NCI-H510A treated with DMSO at 0.1 percent for 48 hours (cell line): Measurements from ENCODE around the gene FFAR1.
"Not testable (repeated sequence)": the region's sequence is repeated elsewhere in the genome, so short reads cannot be mapped to it uniquely, and the experiment has no call there.

Source experiments
- DNase-seq: peaks from one replicate; lab custom pipeline; 2025; lab: John Stamatoyannopoulos, UW

FFAR1 gene

GRCh38 chr19:35360880-35361420 lies 13.2 kb downstream of the FFAR1 start:
- no peak for DNase-seq

- no peak for DNase-seq
Observed at GRCh38 chr19:35362261-35363000, 14.7 kb downstream of the FFAR1 start.

GRCh38 chr19:35363001-35363590 lies 15.4 kb downstream of the FFAR1 start:
- no peak for DNase-seq

- DNase-seq, result no peak
Observed at GRCh38 chr19:35363711-35364425, 16.2 kb downstream of the FFAR1 start.

- no peak for DNase-seq
Observed at GRCh38 chr19:35365303-35365702, 17.6 kb downstream of the FFAR1 start.

GRCh38 chr19:35368378-35368777 lies 20.7 kb downstream of the FFAR1 start:
- DNase-seq, result no peak

GRCh38 chr19:35369522-35369921 lies 21.8 kb downstream of the FFAR1 start:
- no peak for DNase-seq

GRCh38 chr19:35370722-35371121 lies 23.0 kb downstream of the FFAR1 start, which contains the start of gene GPR42:
Gene GPR42, plus strand, starts transcription at chr19:35371068. Its CDS starts 292 bp downstream, at chr19:35371360.
- no peak for DNase-seq

- DNase-seq, result no peak
Observed at GRCh38 chr19:35373492-35373891, 25.8 kb downstream of the FFAR1 start.

- not testable (repeated sequence) for DNase-seq
Observed at GRCh38 chr19:35374031-35374430, 26.3 kb downstream of the FFAR1 start.

- DNase-seq, result no peak
Observed at GRCh38 chr19:35375505-35376307, 28.0 kb downstream of the FFAR1 start.

GRCh38 chr19:35377656-35378055 lies 30.0 kb downstream of the FFAR1 start:
- DNase-seq, result no peak

GRCh38 chr19:35378356-35378755 lies 30.7 kb downstream of the FFAR1 start:
- no peak for DNase-seq

GRCh38 chr19:35379545-35379944 lies 31.8 kb downstream of the FFAR1 start:
- not testable (repeated sequence) for DNase-seq

- DNase-seq, result no peak
Observed at GRCh38 chr19:35379992-35380391, 32.3 kb downstream of the FFAR1 start.

- DNase-seq, result no peak
Observed at GRCh38 chr19:35380450-35381124, 32.9 kb downstream of the FFAR1 start.

GRCh38 chr19:35381318-35381717 lies 33.6 kb downstream of the FFAR1 start:
- DNase-seq, result no peak

GRCh38 chr19:35381926-35382325 lies 34.2 kb downstream of the FFAR1 start:
- no peak for DNase-seq

- DNase-seq, result no peak
Observed at GRCh38 chr19:35383536-35383935, 35.8 kb downstream of the FFAR1 start.

GRCh38 chr19:35388277-35389054 lies 40.8 kb downstream of the FFAR1 start:
- no peak for DNase-seq
